ENCODE results near the gene BUB1. TPM values are rescaled to one million over a fixed set of nuclear protein-coding genes. Genes with fewer than 3 reads are reported as not detected.

Gene BUB1
- total RNA-seq, 1 experiment from 2014 or later, result 80.2 TPM

DNA sequence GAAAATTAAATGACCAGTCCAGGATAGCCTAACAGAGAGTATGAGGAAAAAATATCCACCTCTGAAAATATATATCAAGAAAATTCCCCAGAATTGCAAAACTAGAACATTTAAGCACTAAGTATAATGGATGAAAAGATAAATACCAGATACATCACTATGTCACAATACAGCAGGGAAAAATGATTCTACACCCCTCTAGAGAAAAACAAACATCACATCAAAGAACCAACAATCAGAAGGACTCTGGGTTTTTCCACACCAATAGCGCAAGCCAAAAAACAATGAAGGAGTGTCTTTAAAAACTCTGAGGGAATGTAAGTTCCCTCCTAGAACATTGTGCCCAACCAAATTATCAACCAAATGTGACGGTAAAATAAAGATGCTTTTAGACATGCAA is 13.7 kb downstream of the BUB1 start:
- no TSS peak for BruUV-seq (replicated peaks)
- POLR2A ChIA-PET, result no interaction called here

DNA sequence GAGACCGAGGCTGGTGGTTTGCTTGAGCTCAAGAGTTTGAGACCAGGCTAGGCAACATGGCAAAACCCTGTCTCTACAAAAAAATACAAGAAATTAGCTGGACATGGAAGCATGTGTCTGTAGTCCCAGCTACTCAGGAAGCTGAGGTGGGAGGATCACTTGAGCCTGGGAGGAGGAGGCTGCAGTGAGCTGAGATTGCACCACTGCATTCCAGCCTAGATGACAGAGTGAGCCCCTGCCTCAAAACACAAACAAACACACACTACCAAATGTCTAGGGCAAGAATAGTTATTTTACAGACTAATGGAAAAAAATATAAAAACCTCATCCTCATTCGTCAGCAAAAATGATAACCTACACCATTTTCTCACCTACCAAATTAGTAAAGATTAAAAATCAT is 15.3 kb downstream of the BUB1 start:
- Histone ChIP-seq H3K9ac (ENCODE audit: low read length) (no peak overlapping the region), H2AFZ (ENCODE audit: low read depth, low read length, poor library complexity, severe bottlenecking) (no peak overlapping the region), H3K36me3 (ENCODE audit: control insufficient read depth in 1 of 2, insufficient read depth in 2 of 2, low read length in 2 of 2) (peaks cover 59 to 61% of the 10 kb centered on the region in 2 experiments), H3K27ac (ENCODE audit: low read depth, low read length) (no peak overlapping the region), H3K79me2 (ENCODE audit: insufficient read depth, low read length) (peaks cover 58% of the 10 kb centered on the region), H3K4me3 (replicated peaks in 1 of 2; ENCODE audit: low read depth in 1 of 2, low read length in 2 of 2) (no peak overlapping the region), H3K9me2 (ENCODE audit: insufficient read depth) (no peaks in the 10 kb centered on the region), H3K9me3 (ENCODE audit: control insufficient read depth in 1 of 2, insufficient read depth in 1 of 2, low read depth in 1 of 2, low read length in 2 of 2) (no peaks in the 10 kb centered on the region), H3K4me1 (ENCODE audit: control insufficient read depth in 1 of 2, insufficient read depth in 2 of 2, low read length in 2 of 2) (no peaks in the 10 kb centered on the region), H3K27me3 (ENCODE audit: insufficient read depth, low read length) (no peaks in the 10 kb centered on the region), H4K20me1 (ENCODE audit: insufficient read depth) (no peaks in the 10 kb centered on the region), H3K4me2 (ENCODE audit: low read length) (no peak overlapping the region)
- BruUV-seq (replicated peaks), result no TSS peak
- TF ChIP-seq FOSL1 (IDR thresholded peaks at IDR 0.05; ENCODE audit: low read depth), result no peak
- no peak for TF ChIP-seq POLR2AphosphoS5 (IDR thresholded peaks at IDR 0.05; ENCODE audit: low read depth, low read length)
- no peak for TF ChIP-seq TCF7L2 (IDR thresholded peaks at IDR 0.05; ENCODE audit: borderline replicate concordance, extremely low read depth, insufficient read depth, insufficient read length)
- TF ChIP-seq, protein P1, sequence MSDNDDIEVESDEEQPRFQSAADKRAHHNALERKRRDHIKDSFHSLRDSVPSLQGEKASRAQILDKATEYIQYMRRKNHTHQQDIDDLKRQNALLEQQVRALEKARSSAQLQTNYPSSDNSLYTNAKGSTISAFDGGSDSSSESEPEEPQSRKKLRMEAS (IDR thresholded peaks at IDR 0.05), result no peak
- no peak for TF ChIP-seq POLR2A (IDR thresholded peaks at IDR 0.05; ENCODE audit: borderline replicate concordance, extremely low read depth, insufficient read depth, insufficient read length)
- TF ChIP-seq, protein P2, sequence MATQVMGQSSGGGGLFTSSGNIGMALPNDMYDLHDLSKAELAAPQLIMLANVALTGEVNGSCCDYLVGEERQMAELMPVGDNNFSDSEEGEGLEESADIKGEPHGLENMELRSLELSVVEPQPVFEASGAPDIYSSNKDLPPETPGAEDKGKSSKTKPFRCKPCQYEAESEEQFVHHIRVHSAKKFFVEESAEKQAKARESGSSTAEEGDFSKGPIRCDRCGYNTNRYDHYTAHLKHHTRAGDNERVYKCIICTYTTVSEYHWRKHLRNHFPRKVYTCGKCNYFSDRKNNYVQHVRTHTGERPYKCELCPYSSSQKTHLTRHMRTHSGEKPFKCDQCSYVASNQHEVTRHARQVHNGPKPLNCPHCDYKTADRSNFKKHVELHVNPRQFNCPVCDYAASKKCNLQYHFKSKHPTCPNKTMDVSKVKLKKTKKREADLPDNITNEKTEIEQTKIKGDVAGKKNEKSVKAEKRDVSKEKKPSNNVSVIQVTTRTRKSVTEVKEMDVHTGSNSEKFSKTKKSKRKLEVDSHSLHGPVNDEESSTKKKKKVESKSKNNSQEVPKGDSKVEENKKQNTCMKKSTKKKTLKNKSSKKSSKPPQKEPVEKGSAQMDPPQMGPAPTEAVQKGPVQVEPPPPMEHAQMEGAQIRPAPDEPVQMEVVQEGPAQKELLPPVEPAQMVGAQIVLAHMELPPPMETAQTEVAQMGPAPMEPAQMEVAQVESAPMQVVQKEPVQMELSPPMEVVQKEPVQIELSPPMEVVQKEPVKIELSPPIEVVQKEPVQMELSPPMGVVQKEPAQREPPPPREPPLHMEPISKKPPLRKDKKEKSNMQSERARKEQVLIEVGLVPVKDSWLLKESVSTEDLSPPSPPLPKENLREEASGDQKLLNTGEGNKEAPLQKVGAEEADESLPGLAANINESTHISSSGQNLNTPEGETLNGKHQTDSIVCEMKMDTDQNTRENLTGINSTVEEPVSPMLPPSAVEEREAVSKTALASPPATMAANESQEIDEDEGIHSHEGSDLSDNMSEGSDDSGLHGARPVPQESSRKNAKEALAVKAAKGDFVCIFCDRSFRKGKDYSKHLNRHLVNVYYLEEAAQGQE (IDR thresholded peaks at IDR 0.05; ENCODE audit: low read depth), result no peak
- no peak for TF ChIP-seq SIN3A (IDR thresholded peaks at IDR 0.05; ENCODE audit: low read depth)
- no peak for TF ChIP-seq CBX3 (IDR thresholded peaks at IDR 0.05; ENCODE audit: low read depth)
- no peak for TF ChIP-seq YY1 (IDR thresholded peaks at IDR 0.05; ENCODE audit: extremely low read depth, insufficient replicate concordance, low read depth, low read length)
- TF ChIP-seq ELF1 (IDR thresholded peaks at IDR 0.05; ENCODE audit: borderline replicate concordance, low read depth), result no peak
- ChIA-PET CTCF (no interaction called here), POLR2A (no interaction called here), RAD21 (ENCODE audit: low non-redundant PET in 1 of 2, low total read pairs in 2 of 2, uncharacterized antibody in 2 of 2, unreplicated experiment in 2 of 2) (no interaction called here)
- no peak for ATAC-seq
- no peak for DNase-seq (ENCODE audit: low read depth, low spot score)
- intact Hi-C loops (cut with micrococcal nuclease), result no loop called here

More for the DNA sequence above, 13.7 kb downstream of the BUB1 start:
- no peaks in the 10 kb centered on the region for H3K27me3 ChIP-seq (ENCODE audit: insufficient read depth, low read length)
- intact Hi-C loops (cut with micrococcal nuclease), result no loop called here
- RAD21 ChIA-PET (ENCODE audit: low non-redundant PET in 1 of 2, low total read pairs in 2 of 2, uncharacterized antibody in 2 of 2, unreplicated experiment in 2 of 2), result no interaction called here
- no peak for ATAC-seq
- H3K4me3 ChIP-seq (replicated peaks in 1 of 2; ENCODE audit: low read depth in 1 of 2, low read length in 2 of 2), result no peak overlapping the region
- H3K9me3 ChIP-seq (ENCODE audit: control insufficient read depth in 1 of 2, insufficient read depth in 1 of 2, low read depth in 1 of 2, low read length in 2 of 2), result no peaks in the 10 kb centered on the region
- H3K9ac ChIP-seq (ENCODE audit: low read length), result no peak overlapping the region
- TF ChIP-seq, protein P3, sequence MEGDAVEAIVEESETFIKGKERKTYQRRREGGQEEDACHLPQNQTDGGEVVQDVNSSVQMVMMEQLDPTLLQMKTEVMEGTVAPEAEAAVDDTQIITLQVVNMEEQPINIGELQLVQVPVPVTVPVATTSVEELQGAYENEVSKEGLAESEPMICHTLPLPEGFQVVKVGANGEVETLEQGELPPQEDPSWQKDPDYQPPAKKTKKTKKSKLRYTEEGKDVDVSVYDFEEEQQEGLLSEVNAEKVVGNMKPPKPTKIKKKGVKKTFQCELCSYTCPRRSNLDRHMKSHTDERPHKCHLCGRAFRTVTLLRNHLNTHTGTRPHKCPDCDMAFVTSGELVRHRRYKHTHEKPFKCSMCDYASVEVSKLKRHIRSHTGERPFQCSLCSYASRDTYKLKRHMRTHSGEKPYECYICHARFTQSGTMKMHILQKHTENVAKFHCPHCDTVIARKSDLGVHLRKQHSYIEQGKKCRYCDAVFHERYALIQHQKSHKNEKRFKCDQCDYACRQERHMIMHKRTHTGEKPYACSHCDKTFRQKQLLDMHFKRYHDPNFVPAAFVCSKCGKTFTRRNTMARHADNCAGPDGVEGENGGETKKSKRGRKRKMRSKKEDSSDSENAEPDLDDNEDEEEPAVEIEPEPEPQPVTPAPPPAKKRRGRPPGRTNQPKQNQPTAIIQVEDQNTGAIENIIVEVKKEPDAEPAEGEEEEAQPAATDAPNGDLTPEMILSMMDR (IDR thresholded peaks at IDR 0.05 in 2 of 3, conservative IDR thresholded peaks at IDR 0.05 in 1 of 3; ENCODE audit: borderline replicate concordance in 1 of 3, insufficient read depth in 1 of 3, low read depth in 2 of 3, low read length in 2 of 3), result no peak
- TF ChIP-seq, protein P1 (IDR thresholded peaks at IDR 0.05), result no peak
- DNase-seq (ENCODE audit: low read depth, low spot score), result no peak
- CTCF ChIA-PET, result no interaction called here
- peaks cover 65% of the 10 kb centered on the region in 2 experiments for H3K36me3 ChIP-seq (ENCODE audit: control insufficient read depth in 1 of 2, insufficient read depth in 2 of 2, low read length in 2 of 2)
- no peak overlapping the region for H3K4me2 ChIP-seq (ENCODE audit: low read length)
- H3K27ac ChIP-seq (ENCODE audit: low read depth, low read length), result no peak overlapping the region
- no peaks in the 10 kb centered on the region for H3K4me1 ChIP-seq (ENCODE audit: control insufficient read depth in 1 of 2, insufficient read depth in 2 of 2, low read length in 2 of 2)
- H3K79me2 ChIP-seq (ENCODE audit: insufficient read depth, low read length), result peaks cover 58% of the 10 kb centered on the region
- H4K20me1 ChIP-seq (ENCODE audit: insufficient read depth), result no peaks in the 10 kb centered on the region
- no peaks in the 10 kb centered on the region for H3K9me2 ChIP-seq (ENCODE audit: insufficient read depth)
- no peak overlapping the region for H2AFZ ChIP-seq (ENCODE audit: low read depth, low read length, poor library complexity, severe bottlenecking)
